ENCODE measurements around the gene SLX9.

DNA sequence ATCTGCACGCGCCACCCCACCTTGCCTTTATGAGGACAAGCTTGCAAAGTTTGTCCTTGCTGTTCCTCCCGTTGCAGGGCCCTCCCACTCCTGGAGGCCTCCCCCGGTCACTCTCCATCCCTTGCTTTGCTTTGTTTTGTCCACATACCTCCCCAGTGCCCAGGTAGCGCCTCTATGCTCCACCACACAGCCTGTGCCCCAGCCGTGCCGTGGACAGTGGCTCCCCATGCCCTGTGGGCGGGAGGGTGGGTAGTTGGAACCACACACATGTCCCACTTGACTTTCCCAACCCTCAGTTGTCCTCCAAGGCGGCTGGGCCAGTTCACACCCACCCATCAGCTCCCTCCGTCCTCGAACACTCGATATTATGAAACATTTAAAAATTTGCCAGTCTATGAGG is 24.6 kb downstream of the SLX9 start:
- TF ChIP-seq CTCF (optimal IDR thresholded peaks at IDR 0.05 in 1 of 3, IDR thresholded peaks at IDR 0.05 in 1 of 3, conservative IDR thresholded peaks at IDR 0.05 in 1 of 3; ENCODE audit: extremely low read depth in 1 of 3, insufficient read depth in 2 of 3, low read length in 3 of 3) (no peak), EZH2 (IDR thresholded peaks at IDR 0.05; ENCODE audit: low read length) (no peak)

Data from keratinocyte (primary cell).